Ishikawa (cell line): ENCODE results near the gene FGF1.

ENCODE experiments used
- CREB1 ChIP-seq: IDR thresholded peaks from 2 replicates; pipeline ENCODE4 v1.6.1; 2012; ENCODE audit warnings: low read depth
- EP300 ChIP-seq: IDR thresholded peaks from 2 replicates; pipeline ENCODE4 v1.6.1; 2012; ENCODE audit warnings: borderline replicate concordance
- FOXM1 ChIP-seq: IDR thresholded peaks from 2 replicates; pipeline ENCODE4 v1.6.1; 2012; ENCODE audit warnings: low read depth, borderline replicate concordance
- MAX ChIP-seq: IDR thresholded peaks from 2 replicates; pipeline ENCODE4 v1.6.1; 2012
- RAD21 ChIP-seq: IDR thresholded peaks from 2 replicates; pipeline ENCODE4 v1.6.1; 2012; ENCODE audit warnings: low read depth
- REST ChIP-seq: IDR thresholded peaks from 2 replicates; pipeline ENCODE4 v1.6.1; 2012; ENCODE audit warnings: low read depth, mild to moderate bottlenecking
- USF1 ChIP-seq: IDR thresholded peaks from 2 replicates; pipeline ENCODE4 v1.6.1; 2012
- YY1 ChIP-seq: IDR thresholded peaks from 2 replicates; pipeline ENCODE4 v1.6.1; 2012; ENCODE audit warnings: low read depth
- ZBTB7A ChIP-seq: IDR thresholded peaks from 2 replicates; pipeline ENCODE4 v1.6.1; 2012; ENCODE audit warnings: low read depth

GRCh38 chr5:142696379-142696778 lies 10.5 kb upstream of the FGF1 start:
- TF ChIP-seq MAX = no peak
- no peak for TF ChIP-seq RAD21
- no peak for TF ChIP-seq USF1
- no peak for TF ChIP-seq CREB1
- no peak for TF ChIP-seq REST
- no peak for TF ChIP-seq EP300
- no peak for TF ChIP-seq FOXM1
- no peak for TF ChIP-seq ZBTB7A
- TF ChIP-seq YY1 = no peak
